Loucy (cell line): ENCODE results near the gene PLCL2.

ENCODE experiments used
- CTCF ChIP-seq: fragments of 200-600 bp; sonication (generic); conservative IDR thresholded peaks from 2 replicates; pipeline ENCODE4 v1.5.1; 2014; ENCODE audit warnings: mild to moderate bottlenecking, antibody characterized with exemption, low read length
- EZH2phosphoT487 ChIP-seq: fragments of 200-600 bp; IDR thresholded peaks from 2 replicates; pipeline ENCODE4 v1.6.1; 2018; ENCODE audit warnings: antibody characterized with exemption, mild to moderate bottlenecking, moderate library complexity, borderline replicate concordance

GRCh38 chr3:17136136-17136721 lies 251.5 kb downstream of the PLCL2 start:
- TF ChIP-seq CTCF (no peak), EZH2phosphoT487 (no peak)
